ACC112 (cell line): ENCODE data around the gene PPFIA3.

Experiments used
- H2AFZ ChIP-seq: fragments of 200-600 bp; sonication (generic); one replicate; pipeline ENCODE4 v1.6.0; 2017; ENCODE audit warnings: antibody characterized with exemption, low read length; ENCODE audit not compliant: unreplicated experiment
- H3K27ac ChIP-seq: fragments of 200-600 bp; sonication (generic); 2 replicates; pipeline ENCODE4 v1.5.1; 2014; ENCODE audit warnings: low read depth, mild to moderate bottlenecking, antibody characterized with exemption, low read length, moderate library complexity
- H3K27me3 ChIP-seq: fragments of 200-600 bp; sonication (generic); 2 replicates; pipeline ENCODE4 v1.6.1; 2014; ENCODE audit warnings: mild to moderate bottlenecking, antibody characterized with exemption, low read length, moderate library complexity, mixed read lengths; ENCODE audit not compliant: insufficient read depth
- H3K36me3 ChIP-seq: fragments of 200-600 bp; sonication (generic); 2 replicates; pipeline ENCODE4 v1.6.1; 2016; ENCODE audit warnings: mild to moderate bottlenecking, antibody characterized with exemption, low read length, moderate library complexity, mixed read lengths; ENCODE audit not compliant: insufficient read depth
- H3K4me1 ChIP-seq: fragments of 200-600 bp; sonication (generic); one replicate; pipeline ENCODE4 v1.6.1; 2016; ENCODE audit warnings: low read length, mixed read lengths; ENCODE audit not compliant: insufficient read depth, unreplicated experiment, control insufficient read depth
- H3K4me3 ChIP-seq: fragments of 200-600 bp; sonication (generic); 2 replicates; pipeline ENCODE4 v1.5.1; 2014; ENCODE audit warnings: mild to moderate bottlenecking, low read depth, low read length
- H3K79me2 ChIP-seq: fragments of 200-600 bp; sonication (generic); one replicate; pipeline ENCODE4 v1.6.0; 2016; ENCODE audit warnings: low read length; ENCODE audit not compliant: control insufficient read depth, unreplicated experiment, insufficient read depth

Gene PPFIA3

DNA sequence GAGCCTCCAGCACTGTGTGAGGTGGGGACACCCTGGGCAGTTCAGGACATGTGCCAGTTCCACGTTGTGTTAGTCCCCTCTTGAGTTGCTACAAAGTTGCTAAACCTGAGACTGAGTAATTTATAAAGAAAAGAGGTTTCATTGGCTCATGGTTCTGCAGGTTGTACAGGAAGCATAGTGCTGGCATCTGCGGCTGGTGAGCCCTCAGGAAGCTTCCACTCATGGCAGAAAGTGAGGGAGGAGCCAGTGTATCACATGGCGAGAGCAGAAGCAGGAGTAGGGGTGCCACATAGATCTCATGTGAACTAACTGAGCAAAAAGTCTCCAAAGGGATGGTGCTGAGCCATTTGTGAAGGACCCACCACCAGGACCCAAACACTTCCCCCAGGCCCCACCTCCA lies 71.4 kb downstream of the PPFIA3 start:
- no peaks in the 10 kb centered on the region for H3K27me3 ChIP-seq
- H3K79me2 ChIP-seq = no peaks in the 10 kb centered on the region
- H3K4me1 ChIP-seq = no peaks in the 10 kb centered on the region
- peaks cover 8% of the 10 kb centered on the region for H3K36me3 ChIP-seq
- H3K4me3 ChIP-seq = no peak overlapping the region
- H2AFZ ChIP-seq = no peak overlapping the region
- no peak overlapping the region for H3K27ac ChIP-seq

DNA sequence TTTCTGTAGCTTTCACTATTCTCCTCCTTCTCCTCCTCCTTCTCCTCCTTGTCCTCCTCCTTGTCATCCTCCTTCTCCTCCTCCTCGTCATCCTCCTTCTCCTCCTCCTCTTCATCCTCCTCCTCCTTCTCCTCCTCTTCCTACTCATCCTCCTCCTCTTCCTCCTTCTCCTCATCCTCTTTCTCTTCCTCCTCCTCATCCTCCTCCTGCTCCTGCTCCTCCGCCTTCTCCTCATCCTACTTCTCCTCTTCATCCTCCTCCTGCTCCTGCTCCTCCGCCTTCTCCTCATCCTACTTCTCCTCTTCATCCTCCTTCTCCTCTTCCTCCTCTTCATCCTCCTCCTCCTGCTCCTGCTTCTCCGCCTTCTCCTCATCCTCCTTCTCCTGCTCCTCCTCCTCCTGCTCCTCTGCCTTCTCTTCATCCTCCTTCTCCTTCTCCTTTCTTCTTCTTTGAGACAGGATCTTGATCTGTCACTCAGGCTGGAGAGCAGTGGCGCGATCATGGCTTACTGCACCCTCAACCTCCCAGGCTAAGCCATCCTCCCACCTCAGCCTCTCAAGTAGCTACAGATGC lies 74.6 kb downstream of the PPFIA3 start:
- H3K4me3 ChIP-seq = no peak overlapping the region
- H3K4me1 ChIP-seq = no peaks in the 10 kb centered on the region
- no peaks in the 10 kb centered on the region for H3K27me3 ChIP-seq
- no peak overlapping the region for H2AFZ ChIP-seq
- H3K36me3 ChIP-seq = peaks cover 8% of the 10 kb centered on the region
- H3K79me2 ChIP-seq = no peaks in the 10 kb centered on the region
- no peak overlapping the region for H3K27ac ChIP-seq

DNA sequence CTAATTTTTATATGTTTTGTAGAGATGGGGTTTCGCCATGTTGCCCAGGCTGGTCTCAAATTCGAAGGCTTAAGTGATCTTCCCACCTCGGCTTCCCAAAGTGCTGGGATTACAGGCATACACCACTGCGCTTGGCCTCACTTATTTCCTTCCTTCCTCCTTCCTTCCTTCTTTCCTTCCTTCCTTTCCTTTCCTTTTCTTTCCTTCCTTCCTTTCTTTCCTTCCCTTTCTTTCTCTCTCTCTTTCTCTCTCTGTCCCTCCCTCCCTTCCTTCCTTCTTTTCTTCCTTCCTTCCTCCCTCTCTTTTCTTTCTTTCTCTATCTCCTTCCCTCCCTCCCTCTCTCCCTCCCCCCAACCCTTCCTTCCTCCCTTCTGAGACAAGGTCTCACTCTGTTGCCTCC lies 75.1 kb downstream of the PPFIA3 start:
- Histone ChIP-seq H3K27me3 (no peaks in the 10 kb centered on the region), H3K79me2 (no peaks in the 10 kb centered on the region), H3K27ac (no peak overlapping the region), H2AFZ (no peak overlapping the region), H3K36me3 (peaks cover 8% of the 10 kb centered on the region), H3K4me1 (no peaks in the 10 kb centered on the region), H3K4me3 (no peak overlapping the region)

DNA sequence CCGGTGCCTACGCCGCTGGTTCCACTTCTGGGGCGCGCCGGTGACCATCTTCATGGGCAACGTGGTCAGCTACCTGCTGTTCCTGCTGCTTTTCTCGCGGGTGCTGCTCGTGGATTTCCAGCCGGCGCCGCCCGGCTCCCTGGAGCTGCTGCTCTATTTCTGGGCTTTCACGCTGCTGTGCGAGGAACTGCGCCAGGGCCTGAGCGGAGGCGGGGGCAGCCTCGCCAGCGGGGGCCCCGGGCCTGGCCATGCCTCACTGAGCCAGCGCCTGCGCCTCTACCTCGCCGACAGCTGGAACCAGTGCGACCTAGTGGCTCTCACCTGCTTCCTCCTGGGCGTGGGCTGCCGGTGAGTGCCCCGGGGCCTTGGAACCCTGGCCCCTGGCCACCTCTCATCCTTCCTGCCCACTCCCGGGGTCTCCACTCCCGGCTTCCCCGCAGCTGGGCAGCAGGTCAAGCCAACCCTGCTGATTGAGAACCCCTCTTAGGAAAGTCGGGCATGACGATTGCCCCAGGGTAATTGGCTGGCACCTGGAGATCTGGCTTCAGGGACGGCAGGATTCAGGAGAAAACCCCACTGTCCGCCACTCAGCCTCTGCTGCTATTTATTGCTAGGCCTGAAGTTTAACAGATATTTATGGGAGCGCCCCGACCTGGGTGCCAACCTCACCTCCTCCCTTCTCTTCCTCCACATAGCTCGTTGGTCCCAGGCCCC lies 77.3 kb downstream of the PPFIA3 start:
- Histone ChIP-seq H3K27ac (no peak overlapping the region), H2AFZ (no peak overlapping the region), H3K4me1 (no peaks in the 10 kb centered on the region), H3K79me2 (no peaks in the 10 kb centered on the region), H3K36me3 (peaks cover 6% of the 10 kb centered on the region; the same call in 1 of the 2 replicates), H3K4me3 (no peak overlapping the region), H3K27me3 (no peaks in the 10 kb centered on the region)

DNA sequence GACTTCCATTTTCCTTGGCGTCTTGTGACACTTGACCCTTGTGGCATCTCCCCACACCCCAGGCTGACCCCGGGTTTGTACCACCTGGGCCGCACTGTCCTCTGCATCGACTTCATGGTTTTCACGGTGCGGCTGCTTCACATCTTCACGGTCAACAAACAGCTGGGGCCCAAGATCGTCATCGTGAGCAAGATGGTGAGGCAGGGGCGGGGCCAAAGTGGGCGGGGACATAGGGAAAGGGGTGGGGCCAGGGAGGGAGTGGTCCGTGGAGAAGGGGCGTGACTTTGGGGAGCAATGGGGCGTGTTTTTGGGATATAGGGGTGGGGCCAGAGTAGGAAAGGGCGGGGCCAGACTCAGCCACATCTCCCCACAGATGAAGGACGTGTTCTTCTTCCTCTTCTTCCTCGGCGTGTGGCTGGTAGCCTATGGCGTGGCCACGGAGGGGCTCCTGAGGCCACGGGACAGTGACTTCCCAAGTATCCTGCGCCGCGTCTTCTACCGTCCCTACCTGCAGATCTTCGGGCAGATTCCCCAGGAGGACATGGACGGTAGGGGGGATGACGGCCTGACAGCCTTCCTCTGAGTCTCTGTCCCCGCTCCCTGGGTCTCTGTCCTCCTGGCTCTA lies 81.0 kb downstream of the PPFIA3 start:
- Histone ChIP-seq H3K4me1 (no peaks in the 10 kb centered on the region), H3K36me3 (peaks cover 4% of the 10 kb centered on the region; the same call in 1 of the 2 replicates), H3K4me3 (no peak overlapping the region), H3K27me3 (no peaks in the 10 kb centered on the region), H3K27ac (no peak overlapping the region), H2AFZ (no peak overlapping the region), H3K79me2 (no peaks in the 10 kb centered on the region)
